Measurements from ENCODE around the gene BEST1.

DNA sequence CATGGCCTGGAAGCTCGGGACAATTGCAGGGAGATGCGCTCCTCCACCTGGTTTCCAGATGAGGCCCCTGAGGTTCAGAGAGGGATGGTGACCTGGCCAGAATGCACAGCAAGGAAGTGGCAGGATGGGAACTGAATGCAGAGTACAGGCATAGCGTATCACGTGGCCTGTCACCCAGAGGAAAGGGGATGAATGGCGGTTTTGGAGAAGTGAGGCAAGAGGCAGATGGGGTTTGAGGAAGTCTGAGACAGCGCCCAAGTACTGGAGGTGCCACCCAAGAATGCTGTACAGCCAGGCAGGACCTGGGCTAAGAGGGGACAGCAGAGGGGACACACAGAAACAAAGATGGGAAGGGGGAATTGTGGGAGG, 37.6 kb upstream of the BEST1 start:
- TF ChIP-seq SREBF2 (IDR thresholded peaks at IDR 0.05), result no peak
- TF ChIP-seq, protein P1, sequence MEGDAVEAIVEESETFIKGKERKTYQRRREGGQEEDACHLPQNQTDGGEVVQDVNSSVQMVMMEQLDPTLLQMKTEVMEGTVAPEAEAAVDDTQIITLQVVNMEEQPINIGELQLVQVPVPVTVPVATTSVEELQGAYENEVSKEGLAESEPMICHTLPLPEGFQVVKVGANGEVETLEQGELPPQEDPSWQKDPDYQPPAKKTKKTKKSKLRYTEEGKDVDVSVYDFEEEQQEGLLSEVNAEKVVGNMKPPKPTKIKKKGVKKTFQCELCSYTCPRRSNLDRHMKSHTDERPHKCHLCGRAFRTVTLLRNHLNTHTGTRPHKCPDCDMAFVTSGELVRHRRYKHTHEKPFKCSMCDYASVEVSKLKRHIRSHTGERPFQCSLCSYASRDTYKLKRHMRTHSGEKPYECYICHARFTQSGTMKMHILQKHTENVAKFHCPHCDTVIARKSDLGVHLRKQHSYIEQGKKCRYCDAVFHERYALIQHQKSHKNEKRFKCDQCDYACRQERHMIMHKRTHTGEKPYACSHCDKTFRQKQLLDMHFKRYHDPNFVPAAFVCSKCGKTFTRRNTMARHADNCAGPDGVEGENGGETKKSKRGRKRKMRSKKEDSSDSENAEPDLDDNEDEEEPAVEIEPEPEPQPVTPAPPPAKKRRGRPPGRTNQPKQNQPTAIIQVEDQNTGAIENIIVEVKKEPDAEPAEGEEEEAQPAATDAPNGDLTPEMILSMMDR (IDR thresholded peaks at IDR 0.05), result no peak
- no peak for TF ChIP-seq POLR2A (IDR thresholded peaks at IDR 0.05; ENCODE audit: low read length)

Data from A549 (cell line).